Measurements from ENCODE around the gene FLNC. TPM values are rescaled to one million over a fixed set of nuclear protein-coding genes. Genes with fewer than 3 reads are reported as not detected.
A peak's percentile ranks its signal among the peaks of the same experiment; 100 is the strongest.

Gene FLNC
- total and polyA plus RNA-seq, 9 of the 15 experiments (the other 6 are each of a cell fraction or from before 2014, with no cell fraction given) = 0.90 to 155 (median 28.8) TPM

DNA sequence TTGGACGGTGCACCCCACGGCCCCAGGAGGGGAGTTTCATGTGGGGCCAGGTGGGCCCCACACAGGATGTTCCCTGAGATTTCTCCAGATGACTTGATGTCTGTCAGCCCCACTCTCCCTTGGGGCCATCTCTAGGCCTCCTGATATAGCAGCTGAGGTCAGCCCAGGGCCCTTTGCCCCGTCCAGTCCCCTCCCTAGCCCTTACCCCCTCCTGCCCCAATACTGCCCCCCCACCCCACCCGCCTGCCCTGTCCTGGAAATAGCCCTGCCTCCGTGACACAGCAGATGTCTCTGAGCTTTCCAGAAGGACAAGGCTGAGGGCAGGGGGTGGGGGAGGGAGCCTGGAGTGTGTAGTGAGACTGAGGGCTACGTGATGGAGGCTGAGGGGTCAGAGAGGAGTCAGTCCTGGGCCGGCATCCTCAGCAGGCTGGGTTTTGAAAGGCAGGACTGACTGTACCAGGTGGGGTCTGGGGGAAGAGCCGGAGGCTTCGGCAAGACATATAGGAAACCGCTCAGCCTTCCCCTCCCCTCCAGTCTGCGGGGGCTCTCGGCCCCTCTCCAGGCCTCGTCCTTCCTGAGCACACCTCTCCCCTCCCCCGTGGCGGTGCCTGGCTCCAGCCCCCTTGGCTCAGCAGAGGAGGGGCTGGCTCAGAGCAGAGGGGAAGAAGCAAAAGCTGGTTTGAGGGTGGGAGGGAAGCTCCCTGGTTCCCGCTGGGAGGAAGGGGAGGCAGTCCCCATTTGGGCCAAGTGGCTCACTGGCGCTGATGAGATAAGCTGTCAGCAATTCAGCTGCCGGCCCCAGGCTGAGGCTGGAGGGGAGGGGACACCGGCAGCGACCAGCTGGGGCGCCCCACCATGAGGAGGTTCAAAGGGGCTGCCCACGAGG lies 2.0 kb downstream of the FLNC start (continued):
- TF ChIP-seq, protein P1, sequence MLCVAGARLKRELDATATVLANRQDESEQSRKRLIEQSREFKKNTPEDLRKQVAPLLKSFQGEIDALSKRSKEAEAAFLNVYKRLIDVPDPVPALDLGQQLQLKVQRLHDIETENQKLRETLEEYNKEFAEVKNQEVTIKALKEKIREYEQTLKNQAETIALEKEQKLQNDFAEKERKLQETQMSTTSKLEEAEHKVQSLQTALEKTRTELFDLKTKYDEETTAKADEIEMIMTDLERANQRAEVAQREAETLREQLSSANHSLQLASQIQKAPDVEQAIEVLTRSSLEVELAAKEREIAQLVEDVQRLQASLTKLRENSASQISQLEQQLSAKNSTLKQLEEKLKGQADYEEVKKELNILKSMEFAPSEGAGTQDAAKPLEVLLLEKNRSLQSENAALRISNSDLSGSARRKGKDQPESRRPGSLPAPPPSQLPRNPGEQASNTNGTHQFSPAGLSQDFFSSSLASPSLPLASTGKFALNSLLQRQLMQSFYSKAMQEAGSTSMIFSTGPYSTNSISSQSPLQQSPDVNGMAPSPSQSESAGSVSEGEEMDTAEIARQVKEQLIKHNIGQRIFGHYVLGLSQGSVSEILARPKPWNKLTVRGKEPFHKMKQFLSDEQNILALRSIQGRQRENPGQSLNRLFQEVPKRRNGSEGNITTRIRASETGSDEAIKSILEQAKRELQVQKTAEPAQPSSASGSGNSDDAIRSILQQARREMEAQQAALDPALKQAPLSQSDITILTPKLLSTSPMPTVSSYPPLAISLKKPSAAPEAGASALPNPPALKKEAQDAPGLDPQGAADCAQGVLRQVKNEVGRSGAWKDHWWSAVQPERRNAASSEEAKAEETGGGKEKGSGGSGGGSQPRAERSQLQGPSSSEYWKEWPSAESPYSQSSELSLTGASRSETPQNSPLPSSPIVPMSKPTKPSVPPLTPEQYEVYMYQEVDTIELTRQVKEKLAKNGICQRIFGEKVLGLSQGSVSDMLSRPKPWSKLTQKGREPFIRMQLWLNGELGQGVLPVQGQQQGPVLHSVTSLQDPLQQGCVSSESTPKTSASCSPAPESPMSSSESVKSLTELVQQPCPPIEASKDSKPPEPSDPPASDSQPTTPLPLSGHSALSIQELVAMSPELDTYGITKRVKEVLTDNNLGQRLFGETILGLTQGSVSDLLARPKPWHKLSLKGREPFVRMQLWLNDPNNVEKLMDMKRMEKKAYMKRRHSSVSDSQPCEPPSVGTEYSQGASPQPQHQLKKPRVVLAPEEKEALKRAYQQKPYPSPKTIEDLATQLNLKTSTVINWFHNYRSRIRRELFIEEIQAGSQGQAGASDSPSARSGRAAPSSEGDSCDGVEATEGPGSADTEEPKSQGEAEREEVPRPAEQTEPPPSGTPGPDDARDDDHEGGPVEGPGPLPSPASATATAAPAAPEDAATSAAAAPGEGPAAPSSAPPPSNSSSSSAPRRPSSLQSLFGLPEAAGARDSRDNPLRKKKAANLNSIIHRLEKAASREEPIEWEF (CRISPR knock-in tag; IDR thresholded peaks at IDR 0.05) = no peak
- TF ChIP-seq ETV1 (tag; conservative IDR thresholded peaks at IDR 0.05; ENCODE audit: low read depth) (peak; percentile 51; the same call in 1 of the 2 replicates), TAL1 (IDR thresholded peaks at IDR 0.05) (peak; percentile 34; the same call in 1 of the 2 replicates), MAFK (IDR thresholded peaks at IDR 0.05; ENCODE audit: low read length) (0 out of 2 replicates have a peak, but pooled peaks have one; percentile 14), NFRKB (IDR thresholded peaks at IDR 0.05; ENCODE audit: low read depth) (peak; percentile 88), ZNF282 (CRISPR knock-in tag; IDR thresholded peaks at IDR 0.05) (no peak), L3MBTL2 (IDR thresholded peaks at IDR 0.05) (peak; percentile 54; the same call in 1 of the 2 replicates), HMGN3 (IDR thresholded peaks at IDR 0.05; ENCODE audit: borderline replicate concordance, extremely low read depth, insufficient read length, low read depth, low read length) (peak; percentile 73), NR2C1 (IDR thresholded peaks at IDR 0.05) (peak; percentile 42; the same call in 1 of the 2 replicates), NR2C1 (tag; IDR thresholded peaks at IDR 0.05) (0 out of 2 replicates have a peak, but pooled peaks have one; percentile 28), NFXL1 (CRISPR knock-in tag; IDR thresholded peaks at IDR 0.05) (no peak), ZNF165 (CRISPR knock-in tag; IDR thresholded peaks at IDR 0.05; ENCODE audit: borderline replicate concordance) (no peak), RBM14 (IDR thresholded peaks at IDR 0.05; ENCODE audit: borderline replicate concordance, insufficient read depth, low read depth, low read length) (no peak), TAF9B (IDR thresholded peaks at IDR 0.05; ENCODE audit: partially characterized antibody) (no peak), NCOA1 (IDR thresholded peaks at IDR 0.05; ENCODE audit: low read depth) (peak; percentile 19; the same call in 1 of the 2 replicates), NCOA6 (IDR thresholded peaks at IDR 0.05) (no peak)
- TF ChIP-seq, protein P2, sequence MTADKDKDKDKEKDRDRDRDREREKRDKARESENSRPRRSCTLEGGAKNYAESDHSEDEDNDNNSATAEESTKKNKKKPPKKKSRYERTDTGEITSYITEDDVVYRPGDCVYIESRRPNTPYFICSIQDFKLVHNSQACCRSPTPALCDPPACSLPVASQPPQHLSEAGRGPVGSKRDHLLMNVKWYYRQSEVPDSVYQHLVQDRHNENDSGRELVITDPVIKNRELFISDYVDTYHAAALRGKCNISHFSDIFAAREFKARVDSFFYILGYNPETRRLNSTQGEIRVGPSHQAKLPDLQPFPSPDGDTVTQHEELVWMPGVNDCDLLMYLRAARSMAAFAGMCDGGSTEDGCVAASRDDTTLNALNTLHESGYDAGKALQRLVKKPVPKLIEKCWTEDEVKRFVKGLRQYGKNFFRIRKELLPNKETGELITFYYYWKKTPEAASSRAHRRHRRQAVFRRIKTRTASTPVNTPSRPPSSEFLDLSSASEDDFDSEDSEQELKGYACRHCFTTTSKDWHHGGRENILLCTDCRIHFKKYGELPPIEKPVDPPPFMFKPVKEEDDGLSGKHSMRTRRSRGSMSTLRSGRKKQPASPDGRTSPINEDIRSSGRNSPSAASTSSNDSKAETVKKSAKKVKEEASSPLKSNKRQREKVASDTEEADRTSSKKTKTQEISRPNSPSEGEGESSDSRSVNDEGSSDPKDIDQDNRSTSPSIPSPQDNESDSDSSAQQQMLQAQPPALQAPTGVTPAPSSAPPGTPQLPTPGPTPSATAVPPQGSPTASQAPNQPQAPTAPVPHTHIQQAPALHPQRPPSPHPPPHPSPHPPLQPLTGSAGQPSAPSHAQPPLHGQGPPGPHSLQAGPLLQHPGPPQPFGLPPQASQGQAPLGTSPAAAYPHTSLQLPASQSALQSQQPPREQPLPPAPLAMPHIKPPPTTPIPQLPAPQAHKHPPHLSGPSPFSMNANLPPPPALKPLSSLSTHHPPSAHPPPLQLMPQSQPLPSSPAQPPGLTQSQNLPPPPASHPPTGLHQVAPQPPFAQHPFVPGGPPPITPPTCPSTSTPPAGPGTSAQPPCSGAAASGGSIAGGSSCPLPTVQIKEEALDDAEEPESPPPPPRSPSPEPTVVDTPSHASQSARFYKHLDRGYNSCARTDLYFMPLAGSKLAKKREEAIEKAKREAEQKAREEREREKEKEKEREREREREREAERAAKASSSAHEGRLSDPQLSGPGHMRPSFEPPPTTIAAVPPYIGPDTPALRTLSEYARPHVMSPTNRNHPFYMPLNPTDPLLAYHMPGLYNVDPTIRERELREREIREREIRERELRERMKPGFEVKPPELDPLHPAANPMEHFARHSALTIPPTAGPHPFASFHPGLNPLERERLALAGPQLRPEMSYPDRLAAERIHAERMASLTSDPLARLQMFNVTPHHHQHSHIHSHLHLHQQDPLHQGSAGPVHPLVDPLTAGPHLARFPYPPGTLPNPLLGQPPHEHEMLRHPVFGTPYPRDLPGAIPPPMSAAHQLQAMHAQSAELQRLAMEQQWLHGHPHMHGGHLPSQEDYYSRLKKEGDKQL (CRISPR knock-in tag; IDR thresholded peaks at IDR 0.05; ENCODE audit: borderline replicate concordance) = no peak
